ENCODE results near the gene SLC44A1.

The SLC44A1 gene

DNA sequence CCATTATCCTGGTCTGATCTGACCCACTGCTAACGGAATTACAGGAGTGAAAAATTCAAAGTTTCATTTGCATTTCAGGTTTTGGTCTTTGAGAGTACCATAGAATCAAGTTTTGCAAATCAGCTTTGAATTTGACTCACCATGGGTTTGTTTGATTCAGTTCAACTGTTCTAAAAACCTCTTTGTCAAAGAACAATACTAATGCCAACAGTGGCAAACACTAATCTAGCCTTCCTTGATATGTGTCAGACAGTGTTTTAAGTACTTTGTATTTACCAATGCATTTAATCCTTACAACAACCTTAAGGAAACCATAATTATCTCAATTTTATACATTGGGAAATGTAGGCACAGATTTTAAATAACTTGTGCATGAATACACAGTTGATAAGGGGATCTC lies 193.3 kb downstream of the SLC44A1 start:
- TF ChIP-seq CTCF (IDR thresholded peaks at IDR 0.05): no peak

- TF ChIP-seq CTCF (IDR thresholded peaks at IDR 0.05): no peak
Measured at GRCh38 chr9:105438141-105438806, 193.8 kb downstream of the SLC44A1 start.

DNA sequence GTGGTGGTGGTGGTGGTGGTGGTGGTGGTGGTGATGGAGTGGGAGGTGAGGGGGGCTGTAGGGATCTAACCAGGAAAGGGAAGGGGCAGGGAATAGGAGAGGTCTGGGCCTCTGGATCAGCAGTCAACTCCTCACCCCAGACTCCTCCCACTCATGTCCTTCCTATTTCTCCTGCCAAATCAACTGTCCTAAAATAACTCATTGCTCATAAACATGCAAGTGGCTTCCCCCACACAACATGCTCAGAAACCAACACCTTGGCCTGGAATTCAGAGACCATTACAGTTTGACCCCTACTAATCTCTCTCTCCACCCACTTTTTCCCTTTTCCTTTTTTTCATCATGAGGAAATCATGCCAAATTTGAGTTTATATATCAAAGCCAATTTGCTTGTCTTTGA lies 195.0 kb downstream of the SLC44A1 start:
- no peak for TF ChIP-seq CTCF (IDR thresholded peaks at IDR 0.05)

- no peak for TF ChIP-seq CTCF (IDR thresholded peaks at IDR 0.05)
Measured at GRCh38 chr9:105441616-105442160, 197.2 kb downstream of the SLC44A1 start.

DNA sequence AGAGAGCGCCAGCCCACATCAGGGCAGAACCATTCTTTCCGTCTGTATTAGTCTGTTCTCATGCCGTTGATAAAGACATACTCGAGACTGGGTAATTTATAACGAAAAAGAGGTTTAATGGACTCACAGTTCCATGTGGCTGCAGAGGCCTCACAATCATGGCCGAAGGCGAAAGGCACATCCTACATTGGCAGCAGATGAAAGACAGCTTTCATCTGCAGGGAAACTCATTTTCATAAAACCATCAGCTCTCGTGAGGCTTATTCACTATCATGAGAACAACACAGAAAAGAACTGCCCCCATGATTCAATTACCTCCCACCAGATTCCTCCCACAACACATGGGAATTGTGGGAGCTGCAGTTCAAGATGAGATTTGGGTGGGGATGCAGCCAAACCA lies 198.7 kb downstream of the SLC44A1 start:
- TF ChIP-seq CTCF (IDR thresholded peaks at IDR 0.05): no peak

GRCh38 chr9:105444130-105444529 lies 199.7 kb downstream of the SLC44A1 start:
- TF ChIP-seq CTCF (IDR thresholded peaks at IDR 0.05): no peak

DNA sequence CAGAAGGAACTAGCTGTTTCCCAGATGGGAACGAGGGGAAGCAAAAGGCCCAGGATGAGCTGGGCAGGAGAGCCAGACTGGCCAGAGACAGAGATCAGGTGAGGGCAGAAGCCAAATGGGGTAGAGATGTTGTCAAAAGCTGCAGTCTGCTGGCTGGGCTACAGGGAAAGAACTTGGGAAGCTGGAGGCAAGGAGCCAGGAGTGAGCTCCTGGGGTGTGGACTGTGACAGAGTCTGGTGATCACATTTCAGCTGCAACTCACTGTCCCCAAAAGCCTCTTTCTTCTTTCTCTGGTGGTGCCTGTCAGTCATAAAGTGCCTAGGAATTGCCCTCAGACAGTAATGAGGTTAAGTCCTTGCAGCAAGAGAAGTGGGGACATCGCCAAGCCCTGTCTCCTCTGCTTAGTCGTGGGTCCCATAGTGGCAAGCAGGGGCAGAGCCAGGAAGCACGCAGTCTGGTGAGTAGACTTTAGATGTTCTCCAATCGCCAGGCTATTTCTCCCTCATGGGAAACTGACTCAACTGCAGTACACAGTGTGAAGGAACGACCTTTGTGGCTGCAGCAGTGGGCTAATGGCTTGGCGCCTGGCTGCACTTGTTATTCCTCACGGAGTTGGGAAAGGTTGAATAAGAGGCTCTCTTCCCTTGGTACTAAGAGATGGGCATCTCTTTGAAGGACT lies 200.9 kb downstream of the SLC44A1 start:
- no peak for TF ChIP-seq CTCF (IDR thresholded peaks at IDR 0.05)

Measured in LNCAP (cell line).